Activated CD4-positive, CD25-positive, alpha-beta regulatory T cell (primary cell): ENCODE results near the gene SPATA31E1.
"Not testable (repeated sequence)": the region's sequence is repeated elsewhere in the genome, so short reads cannot be mapped to it uniquely, and the experiment has no call there.

Source experiments
- DNase-seq, 4 experiments: peaks; one replicate each; lab custom pipeline; 2025; lab: John Stamatoyannopoulos, UW

SPATA31E1 gene

GRCh38 chr9:87886210-87886932 lies 3.7 kb downstream of the SPATA31E1 start:
- no peak for DNase-seq

- no peak for DNase-seq
Observed at GRCh38 chr9:87886933-87887505, 4.3 kb downstream of the SPATA31E1 start.

GRCh38 chr9:87887661-87888480 lies 5.2 kb downstream of the SPATA31E1 start:
- no peak for DNase-seq

GRCh38 chr9:87888501-87888900 lies 5.8 kb downstream of the SPATA31E1 start:
- DNase-seq: no peak

GRCh38 chr9:87889065-87889881 lies 6.6 kb downstream of the SPATA31E1 start:
- DNase-seq: no peak

GRCh38 chr9:87889882-87890252 lies 7.2 kb downstream of the SPATA31E1 start:
- no peak for DNase-seq

GRCh38 chr9:87890837-87891236 lies 8.2 kb downstream of the SPATA31E1 start:
- no peak for DNase-seq

- no peak for DNase-seq
Observed at GRCh38 chr9:87891754-87892153, 9.1 kb downstream of the SPATA31E1 start.

GRCh38 chr9:87892956-87893355 lies 10.3 kb downstream of the SPATA31E1 start:
- DNase-seq: no peak

GRCh38 chr9:87894998-87895625 lies 12.4 kb downstream of the SPATA31E1 start:
- DNase-seq: no peak

GRCh38 chr9:87896891-87897290 lies 14.2 kb downstream of the SPATA31E1 start:
- DNase-seq: no peak

GRCh38 chr9:87898151-87898550 lies 15.5 kb downstream of the SPATA31E1 start:
- no peak for DNase-seq

- DNase-seq: not testable (repeated sequence)
Observed at GRCh38 chr9:87902371-87902770, 19.7 kb downstream of the SPATA31E1 start.

GRCh38 chr9:87909310-87910041 lies 26.8 kb downstream of the SPATA31E1 start:
- no peak for DNase-seq

GRCh38 chr9:87910821-87911220 lies 28.1 kb downstream of the SPATA31E1 start:
- no peak for DNase-seq

GRCh38 chr9:87917662-87918061 lies 35.0 kb downstream of the SPATA31E1 start, which contains the start of gene SPATA31C1:
TSS of gene SPATA31C1 (plus strand) at chr9:87917962.
- DNase-seq: not testable (repeated sequence)

GRCh38 chr9:87919013-87919412 lies 36.3 kb downstream of the SPATA31E1 start:
- not testable (repeated sequence) for DNase-seq

GRCh38 chr9:87921561-87921960 lies 38.9 kb downstream of the SPATA31E1 start:
- DNase-seq: not testable (repeated sequence)

- DNase-seq: not testable (repeated sequence)
Observed at GRCh38 chr9:87923012-87923411, 40.3 kb downstream of the SPATA31E1 start.

- DNase-seq: not testable (repeated sequence)
Observed at GRCh38 chr9:87924851-87925250, 42.2 kb downstream of the SPATA31E1 start.

- not testable (repeated sequence) for DNase-seq
Observed at GRCh38 chr9:87929152-87929551, 46.5 kb downstream of the SPATA31E1 start.
